Measurements from ENCODE around the gene NUCB1. TPM values are rescaled to one million over a fixed set of nuclear protein-coding genes. Genes with fewer than 3 reads are reported as not detected.

NUCB1 gene
- total RNA-seq, 1 donor from 2014 or later, result 159 TPM

GRCh38 chr19:48970139-48970766 lies 70.1 kb downstream of the NUCB1 start:
- H3K9me3 Mint-ChIP-seq, result no peaks in the 10 kb centered on the region

GRCh38 chr19:48970923-48971395 lies 70.8 kb downstream of the NUCB1 start:
- no peak overlapping the region for H3K27ac Mint-ChIP-seq
- H3K9me3 Mint-ChIP-seq, result no peaks in the 10 kb centered on the region
- peak; percentile 75 for TF ChIP-seq CTCF (IDR thresholded peaks at IDR 0.05; ENCODE audit: unreplicated experiment)
- peak; percentile 74 to 88 for DNase-seq (ENCODE audit: low spot score in 2 of 2, unreplicated experiment in 2 of 2)
- no peaks in the 10 kb centered on the region for H3K27me3 Mint-ChIP-seq (ENCODE audit: low read depth)
- H3K4me1 Mint-ChIP-seq, result peaks cover 10% of the 10 kb centered on the region
- no peak overlapping the region for H3K4me3 Mint-ChIP-seq
- H3K36me3 Mint-ChIP-seq, result peaks cover 26% of the 10 kb centered on the region

More at GRCh38 chr19:48970139-48970766, 70.1 kb downstream of the NUCB1 start:
- Mint-ChIP-seq H3K4me1 (peaks cover 12% of the 10 kb centered on the region), H3K36me3 (peaks cover 28% of the 10 kb centered on the region), H3K27ac (no peak overlapping the region), H3K27me3 (ENCODE audit: low read depth) (no peaks in the 10 kb centered on the region), H3K4me3 (no peak overlapping the region)
- no peak for TF ChIP-seq CTCF (IDR thresholded peaks at IDR 0.05; ENCODE audit: unreplicated experiment)
- no peak for DNase-seq (ENCODE audit: low spot score in 2 of 2, unreplicated experiment in 2 of 2)

Other genes starting within 250 kb of the NUCB1 start
- gene NTN5, start 227.3 kb upstream of the NUCB1 start, total RNA-seq, result 6.8 to 7.3 TPM (median 7.1 TPM) in 3 replicates
- gene FUT2, start 204.3 kb upstream of the NUCB1 start, total RNA-seq, result 0.20 TPM in 1 of 3 replicates, not detected in the others
- 5.8 to 6.5 TPM (median 6.0 TPM) in 3 replicates for gene MAMSTR, start 180.6 kb upstream of the NUCB1 start, total RNA-seq
- 1.4 to 2.1 TPM (median 1.5 TPM) in 3 replicates for gene RASIP1, start 159.7 kb upstream of the NUCB1 start, total RNA-seq
- 0.45 to 0.80 TPM (median 0.49 TPM) in 3 replicates for gene IZUMO1, start 153.4 kb upstream of the NUCB1 start, total RNA-seq
- 3.5 to 4.4 TPM (median 4.3 TPM) in 3 replicates for gene FUT1, start 147.7 kb upstream of the NUCB1 start, total RNA-seq
- gene FGF21, start 144.8 kb upstream of the NUCB1 start, total RNA-seq, result not detected in 3 replicates
- 45.3 to 47.3 TPM (median 45.7 TPM) in 3 replicates for gene BCAT2, start 89.3 kb upstream of the NUCB1 start, total RNA-seq
- gene HSD17B14, start 63.8 kb upstream of the NUCB1 start, total RNA-seq, result 22.9 to 29.6 TPM (median 27.1 TPM) in 3 replicates
- 25.7 to 28.6 TPM (median 26.9 TPM) in 3 replicates for gene PLEKHA4, start 31.7 kb upstream of the NUCB1 start, total RNA-seq
- 158 to 170 TPM (median 158 TPM) in 3 replicates for gene PPP1R15A, start 27.9 kb upstream of the NUCB1 start, total RNA-seq
- gene TULP2, start 1.6 kb upstream of the NUCB1 start, total RNA-seq, result 0.38 to 1.4 TPM (median 0.84 TPM) in 3 replicates
- 2.3 to 3.5 TPM (median 3.2 TPM) in 3 replicates for gene DHDH, start 33.4 kb downstream of the NUCB1 start, total RNA-seq
- 119 to 129 TPM (median 119 TPM) in 3 replicates for gene BAX, start 54.6 kb downstream of the NUCB1 start, total RNA-seq
- gene FTL, start 65.0 kb downstream of the NUCB1 start, total RNA-seq, result 1,022 to 1,078 TPM (median 1,064 TPM) in 3 replicates
- 53.6 to 60.5 TPM (median 58.8 TPM) in 3 replicates for gene GYS1, start 93.0 kb downstream of the NUCB1 start, total RNA-seq
- 62.2 to 67.5 TPM (median 64.2 TPM) in 3 replicates for gene RUVBL2, start 93.6 kb downstream of the NUCB1 start, total RNA-seq
- not detected in 3 replicates for gene LHB, start 116.8 kb downstream of the NUCB1 start, total RNA-seq
- not detected in 3 replicates for gene CGB3, start 124.0 kb downstream of the NUCB1 start, total RNA-seq
- gene CGB2, start 131.6 kb downstream of the NUCB1 start, total RNA-seq, result 0.71 to 4.7 TPM (median 1.2 TPM) in 3 replicates
- gene CGB1, start 136.6 kb downstream of the NUCB1 start, total RNA-seq, result 2.2 TPM in 1 of 3 replicates, not detected in the others
- 3.7 to 5.7 TPM (median 5.7 TPM) in 3 replicates for gene CGB5, start 143.5 kb downstream of the NUCB1 start, total RNA-seq
- 0.29 to 0.31 TPM in 2 of 3 replicates, not detected in the other for gene CGB8, start 148.8 kb downstream of the NUCB1 start, total RNA-seq
- 23.1 to 26.5 TPM (median 25.5 TPM) in 3 replicates for gene CGB7, start 157.4 kb downstream of the NUCB1 start, total RNA-seq
- 48.5 to 50.8 TPM (median 49.6 TPM) in 3 replicates for gene NTF4, start 164.5 kb downstream of the NUCB1 start, total RNA-seq
- gene KCNA7, start 172.4 kb downstream of the NUCB1 start, total RNA-seq, result 0.07 TPM in 1 of 3 replicates, not detected in the others
- 393 to 413 TPM (median 403 TPM) in 3 replicates for gene SNRNP70, start 185.1 kb downstream of the NUCB1 start, total RNA-seq
- gene LIN7B, start 214.1 kb downstream of the NUCB1 start, total RNA-seq, result 9.6 to 12.8 TPM (median 9.8 TPM) in 3 replicates
- 0.94 to 1.6 TPM (median 0.97 TPM) in 3 replicates for gene C19orf73, start 218.8 kb downstream of the NUCB1 start, total RNA-seq
- gene PPFIA3, start 219.2 kb downstream of the NUCB1 start, total RNA-seq, result 9.9 to 11.9 TPM (median 11.6 TPM) in 3 replicates

Data from mesothelial cell of epicardium (in vitro differentiated cells).